GM23338 (cell line): ENCODE measurements around the gene SDF2L1. TPM values are rescaled to one million over a fixed set of nuclear protein-coding genes. Genes with fewer than 3 reads are reported as not detected.

Source experiments
- ATAC-seq: fragments of 200-7000 bp; cut with Tn5 transposase; 3 replicates; pipeline ENCODE4 v1.9.1; 2020
- DNase-seq: peaks from one replicate; pipeline ENCODE4 v3.0.0-alpha.2; 2015; ENCODE audit warnings: low spot score
- H2AFZ ChIP-seq: fragments of 200-600 bp; sonication (generic); 2 replicates; pipeline ENCODE4 v1.8.0; 2016; ENCODE audit warnings: antibody characterized with exemption, mild to moderate bottlenecking, moderate library complexity
- H3F3A ChIP-seq: fragments of 200-600 bp; sonication (generic); replicated peaks from 2 replicates; pipeline ENCODE4 v1.8.0; 2017; ENCODE audit warnings: antibody characterized with exemption, mixed run types, low read depth
- H3K27ac ChIP-seq: fragments of 200-600 bp; sonication (generic); 2 replicates; pipeline ENCODE4 v1.6.1; 2016; ENCODE audit warnings: low read depth
- H3K27me3 ChIP-seq: fragments of 200-600 bp; sonication (generic); 2 replicates; pipeline ENCODE4 v1.8.0; 2016; ENCODE audit warnings: mild to moderate bottlenecking, mixed run types, moderate library complexity; ENCODE audit not compliant: insufficient read depth
- H3K36me3 ChIP-seq: fragments of 200-600 bp; sonication (generic); 2 replicates; pipeline ENCODE4 v1.8.0; 2016; ENCODE audit warnings: mild to moderate bottlenecking; ENCODE audit not compliant: insufficient read depth
- H3K4me1 ChIP-seq: fragments of 200-600 bp; sonication (generic); 2 replicates; pipeline ENCODE4 v1.8.0; 2016; ENCODE audit warnings: mild to moderate bottlenecking, moderate library complexity; ENCODE audit not compliant: insufficient read depth
- H3K4me2 ChIP-seq: fragments of 200-600 bp; sonication (generic); 2 replicates; pipeline ENCODE4 v1.7.1; 2017; ENCODE audit warnings: mixed run types
- H3K4me3 ChIP-seq: fragments of 200-600 bp; sonication (generic); 2 replicates; pipeline ENCODE4 v1.6.1; 2016; ENCODE audit warnings: mixed run types
- H3K79me2 ChIP-seq: fragments of 200-600 bp; sonication (generic); replicated peaks from 2 replicates; pipeline ENCODE4 v1.8.0; 2017; ENCODE audit warnings: mild to moderate bottlenecking; ENCODE audit not compliant: insufficient read depth
- H3K9me2 ChIP-seq: fragments of 200-600 bp; sonication (generic); 2 replicates; pipeline ENCODE4 v1.8.0; 2017; ENCODE audit not compliant: insufficient read depth
- H4K20me1 ChIP-seq: fragments of 200-600 bp; sonication (generic); replicated peaks from 2 replicates; pipeline ENCODE4 v1.8.0; 2017; ENCODE audit warnings: mild to moderate bottlenecking; ENCODE audit not compliant: insufficient read depth
- H3K27ac Mint-ChIP-seq: 2 replicates; pipeline ENCODE4 v1.8.0; 2020; ENCODE audit warnings: inconsistent platforms, mild to moderate bottlenecking, moderate library complexity, mixed read lengths
- H3K27me3 Mint-ChIP-seq: 3 replicates; pipeline ENCODE4 v1.8.0; 2022; ENCODE audit warnings: low read depth, mild to moderate bottlenecking, moderate library complexity, mixed read lengths, inconsistent platforms; ENCODE audit not compliant: insufficient read depth, poor library complexity
- H3K36me3 Mint-ChIP-seq: 3 replicates; pipeline ENCODE4 v1.8.0; 2021; ENCODE audit warnings: low read depth, mild to moderate bottlenecking, inconsistent platforms, moderate library complexity, mixed read lengths
- H3K4me1 Mint-ChIP-seq: 3 replicates; pipeline ENCODE4 v1.8.0; 2020; ENCODE audit warnings: mild to moderate bottlenecking, inconsistent platforms, mixed read lengths
- H3K4me3 Mint-ChIP-seq: 3 replicates; pipeline ENCODE4 v1.8.0; 2021; ENCODE audit warnings: moderate library complexity, mild to moderate bottlenecking, inconsistent platforms, mixed read lengths
- H3K9me3 Mint-ChIP-seq: 3 replicates; pipeline ENCODE4 v1.8.0; 2020; ENCODE audit warnings: moderate library complexity, mild to moderate bottlenecking, inconsistent platforms, mixed read lengths
- CTCF ChIP-seq, 2 experiments: fragments of 200-600 bp in 1 of 2; sonication (generic) in 1 of 2; conservative IDR thresholded peaks; 2 replicates each; pipeline versions ENCODE4 v1.5.1 to v1.6.1; 2016 to 2017; ENCODE audit warnings: antibody characterized with exemption in 2 of 2, low read depth in 2 of 2, mild to moderate bottlenecking in 2 of 2, moderate library complexity in 1 of 2
- ETS1 ChIP-seq: IDR thresholded peaks from 2 replicates; pipeline ENCODE4 v1.6.1; 2016; ENCODE audit warnings: antibody characterized with exemption
- EZH2 ChIP-seq: fragments of 200-600 bp; sonication (generic); IDR thresholded peaks from one replicate; pipeline ENCODE4 v1.8.0; 2017; ENCODE audit warnings: antibody characterized with exemption, mild to moderate bottlenecking, low read depth; ENCODE audit not compliant: unreplicated experiment
- EZH2phosphoT487 ChIP-seq: fragments of 200-600 bp; sonication (generic); IDR thresholded peaks from one replicate; pipeline ENCODE4 v1.8.1; 2018; ENCODE audit warnings: antibody characterized with exemption; ENCODE audit not compliant: unreplicated experiment
- JUNB ChIP-seq: IDR thresholded peaks from one replicate; pipeline ENCODE4 v1.6.1; 2016; ENCODE audit warnings: antibody characterized with exemption; ENCODE audit not compliant: unreplicated experiment
- NANOG ChIP-seq: IDR thresholded peaks from 2 replicates; pipeline ENCODE4 v1.6.1; 2016; ENCODE audit warnings: antibody characterized with exemption, borderline replicate concordance
- POLR2AphosphoS5 ChIP-seq: IDR thresholded peaks from 2 replicates; pipeline ENCODE4 v1.6.1; 2016; ENCODE audit warnings: antibody characterized with exemption, low read depth
- REST ChIP-seq: IDR thresholded peaks from one replicate; pipeline ENCODE4 v1.6.1; 2018; ENCODE audit warnings: antibody characterized with exemption; ENCODE audit not compliant: unreplicated experiment
- STAT1 ChIP-seq: IDR thresholded peaks from one replicate; pipeline ENCODE4 v1.6.1; 2016; ENCODE audit warnings: antibody characterized with exemption; ENCODE audit not compliant: unreplicated experiment
- ZNF114 ChIP-seq: fragments of 250-450 bp; sonication (Bioruptor Pico); IDR thresholded peaks from 2 replicates; pipeline ENCODE4 v1.5.0; 2020; ENCODE audit warnings: mild to moderate bottlenecking, moderate library complexity
- ZNF331 ChIP-seq: fragments of 250-450 bp; sonication (Bioruptor Pico); IDR thresholded peaks from 2 replicates; pipeline ENCODE4 v1.5.0; 2020; ENCODE audit warnings: low read depth, mild to moderate bottlenecking, moderate library complexity
- polyA plus RNA-seq: library from polyadenylated mRNA; unstranded; fragments of >200 nt; fragmentation: Nextera tagmentation; extraction: Ambion mirVana; gene quantifications from 2 replicates; pipeline ENCODE4 v1.2.1, GENCODE V29; 2016
- total RNA-seq: library from RNA; depleted of rRNA; stranded (reverse); fragments of >200 nt; shearing (Covaris generic); gene quantifications from 2 replicates; pipeline ENCODE4 v1.2.3, GENCODE V29; 2014

SDF2L1 gene
- total and polyA plus RNA-seq, 2 experiments from 2014 or later = 62.3 to 72.7 TPM

- TF ChIP-seq CTCF (conservative IDR thresholded peaks at IDR 0.05; ENCODE audit: low read depth in 2 of 2) (no peak), NANOG (no peak), EZH2 (no peak), STAT1 (no peak), POLR2AphosphoS5 (no peak), REST (no peak), ZNF331 (no peak), JUNB (no peak), ETS1 (no peak), EZH2phosphoT487 (no peak)
These were observed 43.0 kb downstream of the SDF2L1 start (continued) for GRCh38 chr22:21685164-21685513.

GRCh38 chr22:21686193-21686608 lies 44.1 kb downstream of the SDF2L1 start:
- Histone ChIP-seq H2AFZ (no peak overlapping the region), H3K27ac (no peak overlapping the region), H3K4me2 (no peak overlapping the region), H3K27me3 (no peaks in the 10 kb centered on the region), H3K4me1 (no peaks in the 10 kb centered on the region), H3F3A (no peaks in the 10 kb centered on the region), H3K9me2 (no peaks in the 10 kb centered on the region), H3K36me3 (0 out of 2 replicates have a peak, but pooled peaks cover 4% of the 10 kb centered on the region), H3K4me3 (no peak overlapping the region), H4K20me1 (peaks cover 8% of the 10 kb centered on the region; the same call in 1 of the 2 replicates), H3K79me2 (no peaks in the 10 kb centered on the region)
- H3K27me3 Mint-ChIP-seq = peaks cover 11% of the 10 kb centered on the region
- H3K9me3 Mint-ChIP-seq = no peaks in the 10 kb centered on the region
- H3K36me3 Mint-ChIP-seq = peaks cover 13% of the 10 kb centered on the region
- TF ChIP-seq CTCF (conservative IDR thresholded peaks at IDR 0.05; ENCODE audit: low read depth in 2 of 2) (no peak), ZNF114 (CRISPR knock-in tag) (no peak), ZNF331 (no peak)
- H3K27ac Mint-ChIP-seq = no peak overlapping the region
- no peak overlapping the region for H3K4me3 Mint-ChIP-seq
- DNase-seq (no peak), ATAC-seq (no peak)
- no peaks in the 10 kb centered on the region for H3K4me1 Mint-ChIP-seq
